ENCODE data around the gene MRPS23.

The MRPS23 gene

GRCh38 chr17:57794841-57795240 lies 55.0 kb downstream of the MRPS23 start:
- DNase-seq (ENCODE audit: low spot score) = no peak

- no peak for DNase-seq (ENCODE audit: low spot score)
Observed at GRCh38 chr17:57788725-57789124, 61.1 kb downstream of the MRPS23 start.

- DNase-seq (ENCODE audit: low spot score) = no peak
Observed at GRCh38 chr17:57785022-57785421, 64.8 kb downstream of the MRPS23 start.

Data from LoVo (cell line).